ENCODE results near the gene NOS1AP.

NOS1AP gene

DNA sequence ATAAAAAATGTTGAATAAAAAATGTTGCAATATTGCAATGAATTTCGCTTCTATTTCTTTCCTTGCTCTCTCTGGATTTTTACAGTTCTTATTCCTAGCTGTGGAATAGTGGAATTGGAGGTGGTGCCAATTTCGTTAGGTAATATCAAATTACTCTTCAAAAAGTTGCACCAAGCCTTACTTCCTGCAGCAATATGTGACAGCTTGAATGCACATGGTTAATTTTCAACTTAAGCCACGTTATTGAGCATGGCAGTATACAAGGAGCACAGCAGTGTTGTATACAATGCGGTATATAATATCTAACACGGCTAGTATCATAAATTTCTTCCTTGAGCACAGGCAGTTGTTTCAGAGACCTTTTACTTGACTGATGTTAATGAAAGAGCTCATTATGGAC lies 152.5 kb downstream of the NOS1AP start:
- no peak for DNase-seq

GRCh38 chr1:162222730-162223129 lies 153.2 kb downstream of the NOS1AP start:
- no peak for DNase-seq

DNA sequence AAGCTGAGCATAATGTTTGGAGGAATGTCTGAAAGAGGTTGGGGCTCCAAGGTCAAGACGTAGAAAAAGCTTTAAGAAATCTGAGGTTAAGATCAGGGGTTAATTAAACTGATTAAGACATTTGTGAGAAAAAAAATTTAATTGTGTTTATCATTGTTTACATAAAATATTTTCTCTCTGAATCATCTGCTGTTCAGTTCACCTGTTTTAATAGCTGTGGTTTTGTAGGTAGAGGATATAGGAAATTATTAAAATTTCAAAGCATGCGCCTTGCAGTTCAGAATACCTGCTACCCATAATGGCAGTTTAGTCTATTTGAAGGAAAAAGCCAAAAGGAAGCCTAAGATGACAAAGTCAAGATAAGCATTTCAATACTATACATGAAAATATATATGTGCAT lies 154.0 kb downstream of the NOS1AP start:
- DNase-seq, result no peak

GRCh38 chr1:162224267-162224666 lies 154.8 kb downstream of the NOS1AP start:
- DNase-seq, result no peak

DNA sequence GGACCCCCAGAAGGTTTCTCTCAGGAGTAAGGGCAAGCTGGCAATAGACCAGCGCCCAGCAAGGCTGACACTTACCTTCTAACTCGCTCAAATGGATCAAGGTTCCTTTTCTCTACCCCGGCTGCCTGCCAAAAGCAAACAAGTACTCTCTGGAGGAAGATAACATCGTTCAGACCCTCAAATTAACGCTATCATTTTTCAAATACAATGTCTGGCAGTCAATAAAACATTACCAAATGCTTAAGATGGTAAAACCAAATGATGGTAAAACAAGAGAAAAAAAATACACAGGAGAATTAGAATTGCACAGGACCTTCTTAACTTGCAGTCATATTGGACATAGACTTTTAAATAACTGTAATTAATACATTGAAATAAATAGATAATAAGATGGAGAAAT lies 159.1 kb downstream of the NOS1AP start:
- DNase-seq, result no peak

- no peak for DNase-seq
Observed at GRCh38 chr1:162229549-162229948, 160.1 kb downstream of the NOS1AP start.

DNA sequence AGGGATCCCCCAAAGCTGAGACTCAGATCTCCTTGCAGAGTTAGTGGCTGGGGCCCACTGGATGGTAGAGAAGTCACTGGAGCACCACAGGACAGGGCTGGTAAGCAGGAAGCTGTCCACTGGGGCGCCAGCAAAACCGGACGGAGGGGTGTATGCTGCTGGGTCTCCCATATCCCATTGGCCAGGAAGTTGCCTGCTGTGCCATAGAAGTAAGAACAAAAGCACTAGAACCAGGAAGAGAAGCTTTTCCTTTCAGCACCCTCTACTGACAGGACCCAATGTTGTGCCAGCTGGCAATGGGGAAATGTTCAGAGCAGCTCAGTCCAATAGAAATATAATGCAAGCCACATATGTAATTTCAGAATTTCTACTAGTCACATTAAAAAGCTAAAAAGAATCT lies 160.6 kb downstream of the NOS1AP start:
- peak in 7 of 14 donors; percentile 11 to 32 (median 15) for DNase-seq

GRCh38 chr1:162230517-162230916 lies 161.0 kb downstream of the NOS1AP start:
- no peak for DNase-seq

DNA sequence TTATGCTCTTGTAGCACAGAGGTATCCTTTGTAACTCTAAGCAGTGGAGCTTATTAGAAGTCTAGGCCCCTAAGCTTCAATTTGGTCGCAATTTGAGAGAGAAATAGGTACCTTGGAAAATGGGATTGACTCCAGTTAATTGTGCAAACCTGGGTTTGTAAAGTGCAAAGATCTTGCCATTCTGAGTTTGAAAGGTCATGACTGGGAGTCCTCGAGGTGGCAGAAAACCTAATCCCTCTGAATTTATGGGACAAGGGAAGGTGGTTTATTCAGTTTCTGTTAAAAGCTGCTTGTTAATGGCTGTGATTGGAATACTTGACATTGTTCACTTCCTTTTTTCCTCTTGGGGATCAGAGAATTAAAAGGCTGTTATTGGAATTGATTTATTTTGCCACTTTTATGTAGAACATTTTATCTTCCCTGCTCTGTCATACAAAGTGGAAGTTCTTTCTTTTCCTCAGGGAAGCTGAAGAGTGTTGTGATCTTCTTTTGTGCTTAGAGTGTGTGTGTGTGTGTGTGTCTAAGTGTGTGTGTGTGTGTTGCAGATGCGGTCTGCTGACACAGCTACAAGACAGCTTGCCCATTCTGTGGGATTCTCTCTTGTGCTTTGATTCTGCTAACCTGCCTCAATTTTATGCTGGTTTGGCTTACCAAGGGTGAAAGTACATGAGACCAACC lies 162.7 kb downstream of the NOS1AP start:
- DNase-seq, result no peak

GRCh38 chr1:162233066-162233465 lies 163.6 kb downstream of the NOS1AP start:
- no peak for DNase-seq

DNA sequence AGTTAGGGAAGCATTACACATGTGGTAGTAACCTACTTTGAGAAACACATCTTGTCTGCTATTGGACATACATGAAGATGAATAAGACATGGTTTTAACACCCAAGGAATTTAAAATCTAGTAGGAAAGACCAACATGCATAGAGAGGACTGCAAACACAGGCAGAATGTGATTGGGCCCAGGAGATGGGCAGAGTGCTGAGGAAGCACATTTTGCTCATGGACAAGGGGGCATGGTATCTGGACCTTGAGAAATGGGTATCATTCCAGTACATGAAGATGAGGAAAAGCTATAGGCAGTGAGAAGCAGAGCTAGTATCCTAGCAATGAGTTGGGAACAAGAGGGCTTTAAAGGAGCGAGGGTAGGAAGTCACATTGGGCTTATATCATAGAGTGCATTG lies 164.4 kb downstream of the NOS1AP start:
- DNase-seq, result no peak

DNA sequence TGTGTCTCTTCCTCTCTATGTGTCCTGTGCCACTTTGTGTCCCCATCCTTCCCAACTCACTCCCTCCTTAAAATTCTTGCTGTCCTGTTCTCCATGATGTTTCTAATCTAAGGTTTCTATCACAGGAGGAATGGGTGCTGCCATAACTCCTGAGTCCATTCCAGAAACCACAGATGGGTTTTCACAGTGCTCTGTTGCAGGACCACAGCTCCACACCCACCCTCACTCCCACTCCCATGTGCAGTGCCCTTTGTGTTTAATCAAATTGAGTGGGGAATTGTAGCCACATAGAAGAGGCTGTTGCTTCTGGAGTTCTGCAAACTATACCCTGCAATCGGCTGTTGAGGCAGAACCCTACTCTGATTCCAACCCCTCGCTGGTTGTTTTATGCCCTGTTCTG lies 165.1 kb downstream of the NOS1AP start:
- DNase-seq, result no peak

GRCh38 chr1:162235241-162235800 lies 165.8 kb downstream of the NOS1AP start:
- peak in 1 of 14 donors; percentile 6 for DNase-seq

- no peak for DNase-seq
Observed at GRCh38 chr1:162236201-162236600, 166.7 kb downstream of the NOS1AP start.

DNA sequence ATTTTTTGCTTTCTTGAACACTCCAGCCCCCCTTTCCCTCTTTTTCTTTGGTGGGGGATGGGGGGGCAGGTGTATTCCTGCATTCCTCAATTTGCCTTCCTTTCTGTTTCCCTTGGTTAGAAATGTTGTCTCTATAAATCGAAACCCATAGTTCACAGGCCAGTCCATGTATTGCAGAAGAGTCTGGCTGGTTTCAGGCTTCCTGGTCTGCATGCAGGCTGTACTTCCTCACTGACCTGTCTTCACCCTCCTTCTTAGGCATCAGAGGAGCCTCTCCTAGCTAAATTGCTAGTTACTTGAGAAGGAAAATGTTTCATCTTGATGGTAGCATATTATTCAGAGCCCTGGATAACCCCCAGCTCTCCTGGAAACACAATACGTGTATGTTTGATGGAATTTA lies 167.1 kb downstream of the NOS1AP start:
- no peak for DNase-seq

GRCh38 chr1:162240577-162240976 lies 171.1 kb downstream of the NOS1AP start:
- DNase-seq, result no peak

GRCh38 chr1:162242804-162243203 lies 173.3 kb downstream of the NOS1AP start:
- no peak for DNase-seq

DNA sequence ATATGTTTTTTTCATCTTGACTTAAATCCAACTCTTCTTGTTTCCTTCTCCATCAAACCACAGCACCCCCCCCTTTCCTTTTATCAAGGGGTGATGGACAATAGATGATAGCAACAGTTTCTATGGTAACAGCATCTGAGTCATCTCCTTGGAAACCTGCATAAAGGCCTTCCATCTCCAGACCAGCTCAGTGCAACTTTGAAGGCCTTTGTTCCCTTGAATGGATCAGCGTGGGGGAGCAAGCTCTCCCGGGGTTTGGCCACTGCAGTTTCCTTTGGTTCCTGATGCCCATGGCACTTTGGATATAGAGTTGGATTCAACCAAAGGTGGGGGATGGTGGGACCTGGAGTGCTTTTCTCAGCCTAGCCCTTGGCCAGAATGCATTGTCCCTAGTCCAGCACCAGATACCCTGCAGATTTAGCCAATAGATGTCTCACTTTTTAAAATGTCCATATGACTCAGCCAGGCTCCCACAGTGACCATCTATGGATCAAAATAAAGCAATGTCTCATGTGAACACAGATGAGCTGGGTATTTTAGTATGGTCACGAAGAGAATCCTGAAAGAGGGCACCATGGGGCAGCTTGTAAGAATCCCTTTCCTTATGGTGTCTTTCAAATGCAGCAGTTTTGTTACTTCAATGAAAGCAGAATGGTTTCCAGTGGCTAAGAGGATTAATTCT lies 179.5 kb downstream of the NOS1AP start:
- DNase-seq, result peak in 11 of 14 donors; percentile 6 to 76 (median 32)

- DNase-seq, result no peak
Observed at GRCh38 chr1:162250004-162250730, 180.7 kb downstream of the NOS1AP start.

- no peak for DNase-seq
Observed at GRCh38 chr1:162251102-162251501, 181.6 kb downstream of the NOS1AP start.

DNA sequence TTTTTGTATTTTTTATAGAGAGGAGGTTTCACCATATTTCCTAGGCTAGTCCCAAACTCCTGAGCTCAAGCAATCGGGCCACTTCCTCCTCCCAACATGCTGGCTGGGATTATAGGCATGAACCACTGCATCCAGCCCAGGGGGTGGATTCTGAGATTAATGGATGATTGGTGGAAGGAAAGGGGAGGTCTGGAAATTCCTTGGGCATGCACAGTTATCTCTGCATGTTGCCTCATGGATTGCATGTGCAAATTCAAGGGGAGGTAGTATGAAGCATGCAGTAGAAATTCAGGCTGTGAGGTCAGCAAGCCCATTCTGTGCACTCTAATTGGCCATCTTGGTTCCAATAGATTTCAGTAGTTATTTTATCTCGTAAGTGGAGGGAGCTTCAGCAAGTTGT lies 182.7 kb downstream of the NOS1AP start:
- no peak for DNase-seq

DNA sequence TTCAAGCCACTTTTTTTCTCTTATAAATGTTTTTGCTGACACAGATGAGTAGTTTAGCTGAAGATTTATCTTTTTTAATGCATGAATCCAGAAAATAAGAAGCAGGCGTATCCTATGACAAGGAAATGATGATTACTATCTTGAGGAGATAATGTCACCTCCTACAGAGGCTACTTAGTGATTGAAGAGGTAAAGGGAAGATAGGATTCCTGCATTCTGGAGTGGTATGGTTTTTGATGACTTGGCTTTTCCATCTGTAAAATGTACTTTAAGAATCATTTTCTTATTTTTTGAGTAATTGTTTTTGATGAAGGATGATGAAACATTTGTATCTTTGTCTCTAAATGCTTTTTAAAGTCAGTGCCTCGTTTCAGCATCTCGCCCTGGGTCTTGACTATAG lies 184.3 kb downstream of the NOS1AP start:
- no peak for DNase-seq

DNA sequence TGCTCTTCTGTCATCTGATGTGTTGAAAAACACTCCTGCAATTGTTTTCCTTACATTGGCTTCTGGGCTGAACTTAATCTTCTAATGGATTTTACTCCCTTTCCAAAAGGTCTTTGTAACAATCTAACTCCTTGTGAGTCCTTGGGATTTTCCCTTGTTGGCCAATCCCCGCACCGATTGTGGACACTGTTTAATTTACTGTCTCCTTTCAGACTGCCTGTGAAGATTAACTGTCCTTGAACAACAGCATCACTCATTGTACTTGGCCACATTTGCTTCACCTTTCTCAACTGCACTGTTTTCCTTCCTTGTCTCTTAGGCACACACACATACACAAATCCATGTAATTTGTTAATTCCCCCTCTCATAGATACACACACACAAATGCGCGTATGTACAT lies 186.8 kb downstream of the NOS1AP start:
- no peak for DNase-seq
